OCI-LY3 (cell line): ENCODE results near the gene ICAM1.

Experiments
- H2AFZ ChIP-seq: fragments of 200-600, 300-600 bp; shearing (Covaris generic); 2 replicates; pipeline ENCODE4 v1.6.0; 2014; ENCODE audit warnings: antibody characterized with exemption, low read depth, low read length
- H3K27ac ChIP-seq: fragments of 200-600, 300-600 bp; sonication (generic); 2 replicates; pipeline ENCODE4 v1.5.1; 2014; ENCODE audit warnings: mild to moderate bottlenecking, low read length, moderate library complexity, mixed read lengths
- H3K27me3 ChIP-seq: fragments of 200-600, 300-600 bp; sonication (generic); 2 replicates; pipeline ENCODE4 v1.6.1; 2014; ENCODE audit warnings: low read depth, low read length, mixed read lengths
- H3K36me3 ChIP-seq: fragments of 200-600, 300-600 bp; sonication (generic); replicated peaks from 2 replicates; pipeline ENCODE3; 2014; ENCODE audit warnings: low read depth, low read length, mixed read lengths
- H3K4me1 ChIP-seq: fragments of 300-600, 200-600 bp; sonication (generic); 2 replicates; pipeline ENCODE4 v1.6.1; 2014; ENCODE audit warnings: low read length, mixed read lengths
- H3K4me2 ChIP-seq: fragments of 200-600, 300-600 bp; sonication (generic); 2 replicates; pipeline ENCODE4 v1.6.1; 2014; ENCODE audit warnings: low read length, mixed read lengths
- H3K4me3 ChIP-seq: fragments of 300-600, 200-600 bp; sonication (generic); 2 replicates; pipeline ENCODE4 v1.5.1; 2014; ENCODE audit warnings: antibody characterized with exemption, mild to moderate bottlenecking, low read length, moderate library complexity
- H3K79me2 ChIP-seq: fragments of 300-600, 200-600 bp; shearing (Covaris generic); 2 replicates; pipeline ENCODE4 v1.6.1; 2014; ENCODE audit warnings: mild to moderate bottlenecking, low read length, mixed read lengths
- H3K9ac ChIP-seq: fragments of 300-600, 200-600 bp; shearing (Covaris generic); 2 replicates; pipeline ENCODE4 v1.6.0; 2014; ENCODE audit warnings: mild to moderate bottlenecking, low read length, moderate library complexity
- H3K9me3 ChIP-seq: fragments of 200-600, 300-600 bp; shearing (Covaris generic); 2 replicates; pipeline ENCODE4 v1.6.1; 2014; ENCODE audit warnings: low read length, mixed read lengths; ENCODE audit not compliant: insufficient read depth
- H4K20me1 ChIP-seq: fragments of 200-600, 300-600 bp; sonication (generic); 2 replicates; pipeline ENCODE4 v1.6.1; 2016; ENCODE audit warnings: low read length, mixed read lengths; ENCODE audit not compliant: insufficient read depth
- CTCF ChIP-seq: fragments of 200-600, 300-600 bp; sonication (generic); IDR thresholded peaks from 2 replicates; pipeline ENCODE4 v1.5.1; 2014; ENCODE audit warnings: antibody characterized with exemption, low read length, low read depth
- EZH2phosphoT487 ChIP-seq: fragments of 200-600 bp; shearing (Covaris generic); IDR thresholded peaks from 2 replicates; pipeline ENCODE4 v1.6.1; 2018; ENCODE audit warnings: antibody characterized with exemption, mixed run types, low read depth

Gene ICAM1

GRCh38 chr19:10305139-10305806 lies 34.4 kb downstream of the ICAM1 start:
- Histone ChIP-seq H3K79me2 (no peaks in the 10 kb centered on the region), H2AFZ (no peak overlapping the region), H3K27me3 (0 out of 2 replicates have a peak, but pooled peaks cover 2% of the 10 kb centered on the region), H3K36me3 (no peaks in the 10 kb centered on the region), H4K20me1 (no peaks in the 10 kb centered on the region), H3K9me3 (no peaks in the 10 kb centered on the region), H3K9ac (no peak overlapping the region), H3K4me2 (no peak overlapping the region), H3K4me1 (no peaks in the 10 kb centered on the region), H3K27ac (no peak overlapping the region), H3K4me3 (no peak overlapping the region)
- no peak for TF ChIP-seq CTCF
- no peak for TF ChIP-seq EZH2phosphoT487

GRCh38 chr19:10306327-10306726 lies 35.4 kb downstream of the ICAM1 start:
- H3K79me2 ChIP-seq: no peaks in the 10 kb centered on the region
- no peak overlapping the region for H3K4me3 ChIP-seq
- H3K9ac ChIP-seq: no peak overlapping the region
- H3K4me2 ChIP-seq: no peak overlapping the region
- H4K20me1 ChIP-seq: no peaks in the 10 kb centered on the region
- no peak for TF ChIP-seq CTCF
- H3K9me3 ChIP-seq: no peaks in the 10 kb centered on the region
- H2AFZ ChIP-seq: no peak overlapping the region
- no peaks in the 10 kb centered on the region for H3K4me1 ChIP-seq
- no peaks in the 10 kb centered on the region for H3K27me3 ChIP-seq
- no peaks in the 10 kb centered on the region for H3K36me3 ChIP-seq
- H3K27ac ChIP-seq: no peak overlapping the region

GRCh38 chr19:10309423-10309822 lies 38.5 kb downstream of the ICAM1 start, which contains the start of gene ZGLP1:
Gene ZGLP1, minus strand, starts transcription at chr19:10309815.
- Histone ChIP-seq H3K4me1 (no peaks in the 10 kb centered on the region), H3K27ac (no peak within 1 kb of the TSS), H3K4me3 (no peak within 1 kb of the TSS), H3K79me2 (no peaks in the 10 kb centered on the region), H2AFZ (no peak within 1 kb of the TSS), H3K9me3 (no peaks in the 10 kb centered on the region), H3K9ac (no peak within 1 kb of the TSS), H4K20me1 (no peaks in the 10 kb centered on the region), H3K4me2 (no peak within 1 kb of the TSS), H3K36me3 (no peaks in the 10 kb centered on the region), H3K27me3 (no peaks in the 10 kb centered on the region)
- TF ChIP-seq EZH2phosphoT487 (no peak), CTCF (no peak)

GRCh38 chr19:10315335-10316214 lies 44.7 kb downstream of the ICAM1 start, which contains the start of gene FDX2:
Gene FDX2, minus strand, starts transcription at chr19:10316015. Its CDS starts 19 bp downstream, at chr19:10315996.
- peak within 1 kb of the TSS; percentile 61 for H2AFZ ChIP-seq
- peaks cover 29% of the 10 kb centered on the region for H3K36me3 ChIP-seq
- peaks cover 11% of the 10 kb centered on the region for H3K4me1 ChIP-seq
- H3K79me2 ChIP-seq: peaks cover 3% of the 10 kb centered on the region; the same call in 1 of the 2 replicates
- peak within 1 kb of the TSS; percentile 96 for H3K4me2 ChIP-seq
- no peaks in the 10 kb centered on the region for H3K9me3 ChIP-seq
- H3K27me3 ChIP-seq: no peaks in the 10 kb centered on the region
- H3K27ac ChIP-seq: peak within 1 kb of the TSS; percentile 32
- TF ChIP-seq EZH2phosphoT487 (no peak), CTCF (no peak)
- no peaks in the 10 kb centered on the region for H4K20me1 ChIP-seq
- peak within 1 kb of the TSS; percentile 53 for H3K9ac ChIP-seq
- H3K4me3 ChIP-seq: peak within 1 kb of the TSS; percentile 84
